Measurements from ENCODE around the gene DUOXA1. TPM values are rescaled to one million over a fixed set of nuclear protein-coding genes. Genes with fewer than 3 reads are reported as not detected.

DUOXA1 gene
- total RNA-seq, 1 donor from 2014 or later = 0.33 TPM

- no peaks in the 10 kb centered on the region for H3K36me3 Mint-ChIP-seq (ENCODE audit: low read depth)
- TF ChIP-seq CTCF (IDR thresholded peaks at IDR 0.05) = no peak
- peaks cover 5% of the 10 kb centered on the region for H3K27me3 Mint-ChIP-seq
- H3K4me3 Mint-ChIP-seq = no peak overlapping the region
- no peak for DNase-seq
- H3K9me3 Mint-ChIP-seq = no peaks in the 10 kb centered on the region
- ChIA-PET POLR2A (no interaction called here), CTCF (interaction anchor here (1.2 to 1.3 kb wide), 2 partner anchors 9 to 23 kb away, joined by 3 to 4 read pairs; no protein-coding TSS in a partner anchor)
- H3K4me1 Mint-ChIP-seq = peaks cover 2% of the 10 kb centered on the region
- no peak for ATAC-seq (ENCODE audit: low read depth)
- no peak overlapping the region for H3K27ac Mint-ChIP-seq
- intact Hi-C loops (cut with micrococcal nuclease) = no loop called here
These were observed 11.7 kb upstream of the DUOXA1 start for GRCh38 chr15:45141386-45141785.

GRCh38 chr15:45140557-45141250 lies 11.0 kb upstream of the DUOXA1 start:
- H3K4me1 Mint-ChIP-seq = peaks cover 6% of the 10 kb centered on the region
- H3K27ac Mint-ChIP-seq = no peak overlapping the region
- H3K4me3 Mint-ChIP-seq = no peak overlapping the region
- CTCF ChIA-PET = interaction anchor here (1.0 to 1.2 kb wide), 2 partner anchors 23 kb away, joined by 3 to 4 read pairs; no protein-coding TSS in a partner anchor
- no peaks in the 10 kb centered on the region for H3K9me3 Mint-ChIP-seq
- POLR2A ChIA-PET = no interaction called here
- H3K27me3 Mint-ChIP-seq = peaks cover 9% of the 10 kb centered on the region
- ATAC-seq (ENCODE audit: low read depth) = no peak
- no peak for DNase-seq
- intact Hi-C loops (cut with micrococcal nuclease) = no loop called here
- no peaks in the 10 kb centered on the region for H3K36me3 Mint-ChIP-seq (ENCODE audit: low read depth)
- TF ChIP-seq CTCF (IDR thresholded peaks at IDR 0.05) = no peak

- Mint-ChIP-seq H3K9me3 (no peaks in the 10 kb centered on the region), H3K27ac (no peak overlapping the region), H3K27me3 (peaks cover 11% of the 10 kb centered on the region), H3K4me3 (no peak overlapping the region), H3K36me3 (ENCODE audit: low read depth) (no peaks in the 10 kb centered on the region), H3K4me1 (peaks cover 8% of the 10 kb centered on the region)
- DNase-seq (no peak), ATAC-seq (ENCODE audit: low read depth) (no peak)
- intact Hi-C loops (cut with micrococcal nuclease) = no loop called here
- ChIA-PET POLR2A (no interaction called here), CTCF (interaction anchor here (1.0 kb wide), 1 partner anchor 22 kb away, joined by 3 read pairs; no protein-coding TSS in a partner anchor)
- no peak for TF ChIP-seq CTCF (IDR thresholded peaks at IDR 0.05)
These were observed 10.1 kb upstream of the DUOXA1 start for GRCh38 chr15:45139770-45140169.

GRCh38 chr15:45138814-45139765 lies 9.4 kb upstream of the DUOXA1 start:
- H3K36me3 Mint-ChIP-seq (ENCODE audit: low read depth) = no peaks in the 10 kb centered on the region
- ChIA-PET CTCF (interaction anchor here (0.7 kb wide), 2 partner anchors 21 to 33 kb away, joined by 3 read pairs; no protein-coding TSS in a partner anchor), POLR2A (no interaction called here)
- no peak for TF ChIP-seq CTCF (IDR thresholded peaks at IDR 0.05)
- intact Hi-C loops (cut with micrococcal nuclease) = no loop called here
- H3K27ac Mint-ChIP-seq = no peak overlapping the region
- DNase-seq (no peak), ATAC-seq (ENCODE audit: low read depth) (no peak)
- peaks cover 11% of the 10 kb centered on the region for H3K4me1 Mint-ChIP-seq
- H3K9me3 Mint-ChIP-seq = no peaks in the 10 kb centered on the region
- no peak overlapping the region for H3K4me3 Mint-ChIP-seq
- H3K27me3 Mint-ChIP-seq = peaks cover 18% of the 10 kb centered on the region

- DNase-seq = no peak
- Mint-ChIP-seq H3K36me3 (ENCODE audit: low read depth) (no peaks in the 10 kb centered on the region), H3K27me3 (peaks cover 30% of the 10 kb centered on the region), H3K4me3 (no peak overlapping the region), H3K27ac (no peak overlapping the region), H3K9me3 (no peaks in the 10 kb centered on the region), H3K4me1 (peaks cover 11% of the 10 kb centered on the region)
- TF ChIP-seq CTCF (IDR thresholded peaks at IDR 0.05) = no peak
- no peak for ATAC-seq (ENCODE audit: low read depth)
- ChIA-PET POLR2A (no interaction called here), CTCF (no interaction called here)
- intact Hi-C loops (cut with micrococcal nuclease) = no loop called here
These were observed 8.0 kb upstream of the DUOXA1 start for GRCh38 chr15:45137703-45138102.

All from activated B cell treated with CpG ODN at 0.5 μM for 24 hours (primary cell).